Right renal cortex interstitium (tissue), 3 donors: ENCODE results near the gene DOC2B. TPM values are rescaled to one million over a fixed set of nuclear protein-coding genes. Genes with fewer than 3 reads are reported as not detected.
"Not testable (repeated sequence)": the region's sequence is repeated elsewhere in the genome, so short reads cannot be mapped to it uniquely, and the experiment has no call there.

Source experiments
- DNase-seq, 3 donors: peaks; one replicate each; pipeline ENCODE4 v3.0.0-alpha.2; 2013; ENCODE audit warnings: low read depth in 3 of 3, low spot score in 2 of 3
- polyA plus RNA-seq, 3 donors: library from polyadenylated mRNA; unstranded; fragments of 120-200 nt; gene quantifications; one replicate each; pipeline ENCODE4 v1.2.1, GENCODE V29; 2013; ENCODE audit not compliant: insufficient read length in 3 of 3

DOC2B gene
- polyA plus RNA-seq, 3 donors: 59.8 to 76.6 (median 75.8) TPM

GRCh38 chr17:193426-193810 lies 12.0 kb upstream of the DOC2B start:
- no peak for DNase-seq

- no peak for DNase-seq
These were observed 11.4 kb upstream of the DOC2B start for GRCh38 chr17:192666-193425.

GRCh38 chr17:189444-189843 lies 8.0 kb upstream of the DOC2B start:
- no peak for DNase-seq

GRCh38 chr17:187130-187529 lies 5.7 kb upstream of the DOC2B start:
- no peak for DNase-seq

- no peak for DNase-seq
These were observed 4.1 kb upstream of the DOC2B start for GRCh38 chr17:185445-186138.

GRCh38 chr17:183021-183420 lies 1.6 kb upstream of the DOC2B start:
- DNase-seq: no peak

GRCh38 chr17:182050-182751 lies 751 bp upstream of the DOC2B start:
- no peak for DNase-seq

- DNase-seq: no peak
These were observed 837 bp downstream of the DOC2B start for GRCh38 chr17:180381-181244.

GRCh38 chr17:179781-180380 lies 1.6 kb downstream of the DOC2B start:
- no peak for DNase-seq

- no peak for DNase-seq
These were observed 2.4 kb downstream of the DOC2B start for GRCh38 chr17:179066-179432.

- DNase-seq: no peak
These were observed 3.0 kb downstream of the DOC2B start for GRCh38 chr17:178292-179065.

GRCh38 chr17:177762-178161 lies 3.7 kb downstream of the DOC2B start:
- no peak for DNase-seq

GRCh38 chr17:177155-177554 lies 4.3 kb downstream of the DOC2B start:
- DNase-seq: no peak

GRCh38 chr17:173166-173911 lies 8.1 kb downstream of the DOC2B start:
- no peak for DNase-seq

GRCh38 chr17:172401-172800 lies 9.0 kb downstream of the DOC2B start:
- DNase-seq: no peak

- no peak for DNase-seq
These were observed 9.6 kb downstream of the DOC2B start for GRCh38 chr17:171871-172270.

- DNase-seq: no peak
These were observed 11.2 kb downstream of the DOC2B start for GRCh38 chr17:170130-170670.

GRCh38 chr17:168614-169013 lies 12.8 kb downstream of the DOC2B start:
- not testable (repeated sequence) for DNase-seq

GRCh38 chr17:165939-166338 lies 15.5 kb downstream of the DOC2B start:
- DNase-seq: no peak
